Loucy (cell line): ENCODE measurements around the gene AEBP2.

ENCODE experiments used
- EZH2phosphoT487 ChIP-seq: fragments of 200-600 bp; IDR thresholded peaks from 2 replicates; pipeline ENCODE4 v1.6.1; 2018; ENCODE audit warnings: antibody characterized with exemption, mild to moderate bottlenecking, moderate library complexity, borderline replicate concordance
- TF ChIP-seq, protein P1 (sequence below): fragments of 200-600 bp; sonication (generic); conservative IDR thresholded peaks from 2 replicates; pipeline ENCODE4 v1.5.1; 2014; ENCODE audit warnings: mild to moderate bottlenecking, antibody characterized with exemption, low read length

DNA sequence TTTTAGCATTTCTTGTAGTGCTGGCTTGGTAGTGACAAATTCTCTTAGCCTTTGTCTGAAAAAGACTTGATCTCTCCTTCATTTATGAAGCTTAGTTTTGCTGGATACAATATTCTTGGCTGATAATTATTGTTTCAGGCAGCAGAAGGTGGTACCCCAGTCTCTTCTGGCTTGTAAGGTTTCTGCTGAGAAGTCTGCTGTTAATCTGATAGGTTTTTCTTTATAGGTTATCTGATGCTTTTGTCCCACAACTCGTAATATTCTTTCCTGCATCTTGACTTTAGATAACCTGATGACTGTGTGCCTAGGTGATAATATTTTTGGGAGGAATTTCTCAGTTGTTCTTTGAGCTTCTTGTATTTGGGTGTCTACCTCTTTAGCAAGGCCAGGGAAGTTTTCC lies 41.2 kb downstream of the AEBP2 start:
- TF ChIP-seq, protein P1, sequence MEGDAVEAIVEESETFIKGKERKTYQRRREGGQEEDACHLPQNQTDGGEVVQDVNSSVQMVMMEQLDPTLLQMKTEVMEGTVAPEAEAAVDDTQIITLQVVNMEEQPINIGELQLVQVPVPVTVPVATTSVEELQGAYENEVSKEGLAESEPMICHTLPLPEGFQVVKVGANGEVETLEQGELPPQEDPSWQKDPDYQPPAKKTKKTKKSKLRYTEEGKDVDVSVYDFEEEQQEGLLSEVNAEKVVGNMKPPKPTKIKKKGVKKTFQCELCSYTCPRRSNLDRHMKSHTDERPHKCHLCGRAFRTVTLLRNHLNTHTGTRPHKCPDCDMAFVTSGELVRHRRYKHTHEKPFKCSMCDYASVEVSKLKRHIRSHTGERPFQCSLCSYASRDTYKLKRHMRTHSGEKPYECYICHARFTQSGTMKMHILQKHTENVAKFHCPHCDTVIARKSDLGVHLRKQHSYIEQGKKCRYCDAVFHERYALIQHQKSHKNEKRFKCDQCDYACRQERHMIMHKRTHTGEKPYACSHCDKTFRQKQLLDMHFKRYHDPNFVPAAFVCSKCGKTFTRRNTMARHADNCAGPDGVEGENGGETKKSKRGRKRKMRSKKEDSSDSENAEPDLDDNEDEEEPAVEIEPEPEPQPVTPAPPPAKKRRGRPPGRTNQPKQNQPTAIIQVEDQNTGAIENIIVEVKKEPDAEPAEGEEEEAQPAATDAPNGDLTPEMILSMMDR = no peak
- no peak for TF ChIP-seq EZH2phosphoT487
